Common myeloid progenitor, CD34-positive (primary cell): ENCODE data around the gene CD69.
A peak's percentile ranks its signal among the peaks of the same experiment; 100 is the strongest.

Source experiments
- CTCF ChIA-PET: fragments of 350-600 bp; sonication (Branson Sonifier 250); formaldehyde crosslinking; loops from one replicate; lab custom pipeline; 2021; ENCODE audit warnings: antibody characterized with exemption; lab: Charles Lee
- POLR2A ChIA-PET: fragments of 350-600 bp; sonication (Branson Sonifier 250); formaldehyde crosslinking; loops from one replicate; lab custom pipeline; 2021; ENCODE audit warnings: antibody characterized with exemption; lab: Charles Lee
- DNase-seq, 3 donors: peaks; one replicate each; pipeline versions ENCODE4 v3.0.0 to v3.0.0-alpha.2; 2013
- H3K27ac ChIP-seq, 2 experiments: 1 replicate in 1 of 2; 2 replicates in 1 of 2; pipeline ENCODE4 v1.7.0; 2013; ENCODE audit warnings: inconsistent platforms in 2 of 2, low read length in 2 of 2, mild to moderate bottlenecking in 2 of 2, low read depth in 1 of 2, moderate library complexity in 1 of 2; ENCODE audit not compliant: severe bottlenecking in 2 of 2, insufficient read depth in 1 of 2, poor library complexity in 1 of 2
- H3K27me3 ChIP-seq, 5 experiments: replicated peaks in 2 of 5; 1 replicate in 3 of 5; 2 replicates in 2 of 5; pipeline versions ENCODE4 v1.6.1 to v1.7.0; 2013; ENCODE audit warnings: low read length in 4 of 5, mild to moderate bottlenecking in 2 of 5, moderate library complexity in 2 of 5, inconsistent platforms in 1 of 5; ENCODE audit not compliant: insufficient read depth in 5 of 5, control insufficient read depth in 4 of 5
- H3K36me3 ChIP-seq, 4 experiments: 1 replicate in 2 of 4; 2 replicates in 2 of 4; pipeline versions ENCODE4 v1.6.1 to v1.7.0; 2013; ENCODE audit warnings: low read length in 3 of 4, control low read depth in 1 of 4, mild to moderate bottlenecking in 1 of 4; ENCODE audit not compliant: control insufficient read depth in 4 of 4, insufficient read depth in 4 of 4
- H3K4me1 ChIP-seq, 4 experiments: 1 replicate in 3 of 4; 2 replicates in 1 of 4; pipeline versions ENCODE4 v1.6.1 to v1.7.1; 2013; ENCODE audit warnings: low read length in 3 of 4, mild to moderate bottlenecking in 3 of 4, control low read depth in 1 of 4, inconsistent platforms in 1 of 4, moderate library complexity in 1 of 4; ENCODE audit not compliant: control insufficient read depth in 4 of 4, insufficient read depth in 4 of 4; ENCODE audit errors: control extremely low read depth in 1 of 4
- H3K4me3 ChIP-seq, 7 experiments: 1 replicate in 4 of 7; 2 replicates in 3 of 7; pipeline versions ENCODE4 v1.5.1 to v1.7.0; 2013; ENCODE audit warnings: mild to moderate bottlenecking in 7 of 7, low read length in 6 of 7, moderate library complexity in 6 of 7, inconsistent platforms in 2 of 7, low read depth in 2 of 7, control low read depth in 1 of 7; ENCODE audit not compliant: insufficient read depth in 4 of 7, control insufficient read depth in 1 of 7; ENCODE audit errors: extremely low read depth in 1 of 7
- H3K9me3 ChIP-seq, 5 experiments: 1 replicate in 4 of 5; 2 replicates in 1 of 5; pipeline versions ENCODE4 v1.6.1 to v1.7.1; 2013; ENCODE audit warnings: low read length in 4 of 5, mild to moderate bottlenecking in 2 of 5, inconsistent platforms in 1 of 5, low read depth in 1 of 5, moderate library complexity in 1 of 5; ENCODE audit not compliant: control insufficient read depth in 4 of 5, insufficient read depth in 2 of 5; ENCODE audit errors: control extremely low read depth in 1 of 5
- WGBS: methylation state at CpG from one replicate; pipeline ENCODE4 v1.1.5; 2013; ENCODE audit not compliant: insufficient coverage; 5-methylcytosine and 5-hydroxymethylcytosine counted together

Gene CD69

DNA sequence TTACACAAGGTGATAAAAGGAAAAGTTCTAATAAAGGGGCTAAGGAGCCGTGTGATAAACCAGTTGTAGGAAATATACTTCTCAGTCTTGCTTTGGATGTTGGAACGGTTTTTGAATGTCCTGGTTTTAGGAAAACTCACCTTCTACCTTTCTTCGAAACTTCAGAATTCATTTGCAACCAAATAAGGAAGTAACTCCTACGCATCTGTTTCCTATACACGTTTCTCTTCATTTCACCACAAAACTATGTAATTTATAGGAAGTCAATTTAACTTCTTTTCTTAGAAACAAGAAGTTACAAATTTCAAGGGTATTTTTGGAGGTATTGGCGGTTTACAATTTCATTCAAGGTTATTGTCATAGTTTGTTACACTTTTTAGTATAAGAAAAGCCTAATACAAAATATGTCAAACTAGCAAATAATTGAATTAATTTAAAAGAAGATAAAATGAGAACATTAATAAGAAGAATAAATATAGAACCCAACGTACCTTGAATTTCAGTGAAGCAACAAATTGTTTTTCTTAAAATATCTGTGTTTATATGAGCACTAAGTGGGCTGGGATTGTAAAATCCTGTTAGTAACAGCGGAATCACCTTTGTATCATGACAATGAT is 33.2 kb upstream of the CD69 start:
- H3K36me3 ChIP-seq, result no peaks in the 10 kb centered on the region
- no peaks in the 10 kb centered on the region for H3K27me3 ChIP-seq
- peak overlapping the region in 4 of 7 experiments; percentile 21 to 65 (median 41) for H3K4me3 ChIP-seq
- POLR2A ChIA-PET, result interaction anchor here (1.1 to 2.3 kb wide), 4 partner anchors 33 to 43 kb away, joined by 3 to 16 read pairs (median 4); partner anchors contain the start of gene CD69
- H3K27ac ChIP-seq, result peak overlapping the region in 1 of 2 experiments; percentile 70
- H3K9me3 ChIP-seq, result peaks cover 0 to 2% (median 0%) of the 10 kb centered on the region in 5 experiments
- peaks cover 32 to 68% (median 52%) of the 10 kb centered on the region in 4 experiments for H3K4me1 ChIP-seq
- CTCF ChIA-PET, result interaction anchor here (1.1 to 10.7 kb wide), 5 partner anchors 16 to 52 kb away, joined by 3 to 437 read pairs (median 4); partner anchors contain the start of gene CD69
- no CpG with 5 or more reads among the region's 8 CpGs for WGBS
- peak; percentile 75 to 95 (median 87) for DNase-seq

- ChIA-PET CTCF (interaction anchor here (0.8 to 1.7 kb wide), 5 partner anchors 12 to 50 kb away, joined by 3 to 6 read pairs (median 4); partner anchors contain the start of gene CD69), POLR2A (no interaction called here)
- no CpG with 5 or more reads among the region's 2 CpGs for WGBS
- peak overlapping the region in 1 of 7 experiments; percentile 65 for H3K4me3 ChIP-seq
- peaks cover 0 to 3% (median 0%) of the 10 kb centered on the region in 5 experiments for H3K9me3 ChIP-seq
- peak overlapping the region in 1 of 2 experiments; percentile 70 for H3K27ac ChIP-seq
- DNase-seq, result peak in 1 of 3 donors; percentile 13
- peaks cover 30 to 62% (median 50%) of the 10 kb centered on the region in 4 experiments for H3K4me1 ChIP-seq
- no peaks in the 10 kb centered on the region for H3K27me3 ChIP-seq
- no peaks in the 10 kb centered on the region for H3K36me3 ChIP-seq
Measured at GRCh38 chr12:9792961-9793617, 32.4 kb upstream of the CD69 start.

GRCh38 chr12:9792185-9792900 is 31.6 kb upstream of the CD69 start:
- 0% methylated on average over 1 of the region's 2 CpGs for WGBS
- Histone ChIP-seq H3K36me3 (no peaks in the 10 kb centered on the region), H3K9me3 (peaks cover 0 to 3% (median 0%) of the 10 kb centered on the region in 5 experiments), H3K4me3 (no peak overlapping the region), H3K27ac (no peak overlapping the region), H3K4me1 (peaks cover 26 to 55% (median 43%) of the 10 kb centered on the region in 4 experiments), H3K27me3 (no peaks in the 10 kb centered on the region)
- ChIA-PET CTCF (interaction anchor here (0.8 to 1.7 kb wide), 5 partner anchors 12 to 49 kb away, joined by 3 to 6 read pairs (median 4); partner anchors contain the start of gene CD69), POLR2A (no interaction called here)
- DNase-seq, result no peak

- ChIA-PET POLR2A (no interaction called here), CTCF (interaction anchor here (0.7 to 0.9 kb wide), 2 partner anchors 8 to 36 kb away, joined by 3 to 4 read pairs; no protein-coding TSS in a partner anchor)
- H3K4me3 ChIP-seq, result no peak overlapping the region
- no peak overlapping the region for H3K27ac ChIP-seq
- H3K9me3 ChIP-seq, result peaks cover 0 to 3% (median 0%) of the 10 kb centered on the region in 5 experiments
- DNase-seq, result no peak
- no peaks in the 10 kb centered on the region for H3K36me3 ChIP-seq
- WGBS, result 100% methylated on average over 2 of the region's 6 CpGs
- H3K4me1 ChIP-seq, result peaks cover 0 to 4% (median 1%) of the 10 kb centered on the region in 4 experiments
- H3K27me3 ChIP-seq, result no peaks in the 10 kb centered on the region
Measured at GRCh38 chr12:9786726-9787717, 26.3 kb upstream of the CD69 start.

GRCh38 chr12:9784816-9785215 is 24.1 kb upstream of the CD69 start:
- ChIA-PET CTCF (interaction anchor here (0.8 kb wide), 1 partner anchor 34 kb away, joined by 3 read pairs; no protein-coding TSS in a partner anchor), POLR2A (no interaction called here)
- no peak for DNase-seq
- Histone ChIP-seq H3K4me1 (peaks cover 0 to 2% (median 0%) of the 10 kb centered on the region in 4 experiments), H3K27me3 (no peaks in the 10 kb centered on the region), H3K27ac (no peak overlapping the region), H3K9me3 (peaks cover 0 to 4% (median 0%) of the 10 kb centered on the region in 5 experiments), H3K36me3 (no peaks in the 10 kb centered on the region), H3K4me3 (peak overlapping the region in 2 of 7 experiments; percentile 39 to 55)
- 100% methylated on average over 1 of the region's 3 CpGs for WGBS

- ChIA-PET POLR2A (no interaction called here), CTCF (no interaction called here)
- no peaks in the 10 kb centered on the region for H3K36me3 ChIP-seq
- no peaks in the 10 kb centered on the region for H3K27me3 ChIP-seq
- peaks cover 0 to 5% (median 0%) of the 10 kb centered on the region in 5 experiments for H3K9me3 ChIP-seq
- peaks cover 0 to 2% (median 0%) of the 10 kb centered on the region in 4 experiments for H3K4me1 ChIP-seq
- no CpG with 5 or more reads among the region's 2 CpGs for WGBS
- no peak overlapping the region for H3K4me3 ChIP-seq
- no peak for DNase-seq
- H3K27ac ChIP-seq, result no peak overlapping the region
Measured at GRCh38 chr12:9784326-9784725, 23.6 kb upstream of the CD69 start.
